Liver (tissue), 9 donors: ENCODE results near the gene PRELID1. TPM values are rescaled to one million over a fixed set of nuclear protein-coding genes. Genes with fewer than 3 reads are reported as not detected.

Source experiments
- DNase-seq: peaks from one replicate; pipeline ENCODE4 v3.0.0-alpha.2; 2017; ENCODE audit warnings: low spot score
- H3K27ac ChIP-seq, 2 donors: one replicate each; pipeline ENCODE4 v1.7.0; 2013; ENCODE audit warnings: inconsistent platforms in 2 of 2, low read length in 2 of 2, control low read depth in 1 of 2, low read depth in 1 of 2, mild to moderate bottlenecking in 1 of 2
- H3K27me3 ChIP-seq, 4 donors: one replicate each; pipeline versions ENCODE4 v1.6.1 to v1.7.0; 2013; ENCODE audit warnings: low read length in 3 of 4, inconsistent platforms in 1 of 4, mild to moderate bottlenecking in 1 of 4, moderate library complexity in 1 of 4; ENCODE audit not compliant: control insufficient read depth in 4 of 4, insufficient read depth in 4 of 4
- H3K36me3 ChIP-seq, 4 donors: one replicate each; pipeline versions ENCODE4 v1.6.1 to v1.7.0; 2013; ENCODE audit warnings: low read length in 3 of 4, mild to moderate bottlenecking in 3 of 4, low read depth in 1 of 4, moderate library complexity in 1 of 4; ENCODE audit not compliant: control insufficient read depth in 4 of 4, insufficient read depth in 3 of 4
- H3K4me1 ChIP-seq, 4 donors: one replicate each; pipeline versions ENCODE4 v1.6.1 to v1.7.0; 2013; ENCODE audit warnings: low read length in 3 of 4, mild to moderate bottlenecking in 3 of 4, moderate library complexity in 1 of 4; ENCODE audit not compliant: control insufficient read depth in 4 of 4, insufficient read depth in 4 of 4
- H3K4me3 ChIP-seq, 3 donors: one replicate each; pipeline versions ENCODE4 v1.6.1 to v1.7.0; 2013; ENCODE audit warnings: low read length in 3 of 3, control low read depth in 1 of 3, low read depth in 1 of 3, mild to moderate bottlenecking in 1 of 3
- H3K9ac ChIP-seq, 2 donors: one replicate each; pipeline ENCODE4 v1.7.0; 2013; ENCODE audit warnings: low read length in 2 of 2, mild to moderate bottlenecking in 2 of 2, moderate library complexity in 2 of 2, control low read depth in 1 of 2, low read depth in 1 of 2
- H3K9me3 ChIP-seq, 4 donors: one replicate each; pipeline versions ENCODE4 v1.6.1 to v1.7.0; 2013; ENCODE audit warnings: low read length in 3 of 4; ENCODE audit not compliant: control insufficient read depth in 4 of 4
- EGR1 ChIP-seq, 2 donors: IDR thresholded peaks; 2 replicates each; pipeline ENCODE4 v1.6.1; 2016 to 2018; ENCODE audit warnings: antibody characterized with exemption in 2 of 2, low read depth in 2 of 2
- FOXA1 ChIP-seq: IDR thresholded peaks from 2 replicates; pipeline ENCODE4 v1.6.1; 2016; ENCODE audit warnings: antibody characterized with exemption
- FOXA2 ChIP-seq: IDR thresholded peaks from 2 replicates; pipeline ENCODE4 v1.6.1; 2016; ENCODE audit warnings: antibody characterized with exemption
- GABPA ChIP-seq, 2 donors: IDR thresholded peaks in 1 of 2; conservative IDR thresholded peaks in 1 of 2; 2 replicates each; pipeline ENCODE4 v1.6.1; 2016; ENCODE audit warnings: antibody characterized with exemption in 2 of 2, mild to moderate bottlenecking in 1 of 2, moderate library complexity in 1 of 2
- HNF4A ChIP-seq, 2 donors: conservative IDR thresholded peaks; 2 replicates each; pipeline ENCODE4 v1.6.1; 2016; ENCODE audit warnings: antibody characterized with exemption in 2 of 2, mild to moderate bottlenecking in 2 of 2
- HNF4G ChIP-seq: IDR thresholded peaks from 2 replicates; pipeline ENCODE4 v1.6.1; 2016; ENCODE audit warnings: antibody characterized with exemption
- JUND ChIP-seq, 2 donors: IDR thresholded peaks; 2 replicates each; pipeline ENCODE4 v1.6.1; 2016; ENCODE audit warnings: antibody characterized with exemption in 2 of 2
- NR2F2 ChIP-seq: IDR thresholded peaks from 2 replicates; pipeline ENCODE4 v1.6.1; 2016; ENCODE audit warnings: antibody characterized with exemption
- RAD21 ChIP-seq, 2 donors: IDR thresholded peaks; 2 replicates each; pipeline ENCODE4 v1.6.1; 2016; ENCODE audit warnings: antibody characterized with exemption in 2 of 2, mild to moderate bottlenecking in 2 of 2
- RXRA ChIP-seq, 2 donors: IDR thresholded peaks; 2 replicates each; pipeline ENCODE4 v1.6.1; 2017 to 2018; ENCODE audit warnings: antibody characterized with exemption in 2 of 2, mild to moderate bottlenecking in 1 of 2
- SP1 ChIP-seq: IDR thresholded peaks from 2 replicates; pipeline ENCODE4 v1.6.1; 2018; ENCODE audit warnings: antibody characterized with exemption, mild to moderate bottlenecking
- TAF1 ChIP-seq: conservative IDR thresholded peaks from 2 replicates; pipeline ENCODE4 v1.6.1; 2016; ENCODE audit warnings: antibody characterized with exemption, mild to moderate bottlenecking
- YY1 ChIP-seq: IDR thresholded peaks from 2 replicates; pipeline ENCODE4 v1.6.1; 2016; ENCODE audit warnings: antibody characterized with exemption, mild to moderate bottlenecking
- WGBS: extraction: QIAGEN DNeasy Blood & Tissue Kit; methylation state at CpG from one replicate; pipeline ENCODE4 v1.1.7; 2013; 5-methylcytosine and 5-hydroxymethylcytosine counted together
- polyA plus RNA-seq, 2 donors: library from polyadenylated mRNA; stranded (reverse) in 1 of 2; unstranded in 1 of 2; fragments of 200-250 nt in 1 of 2; fragments of >200 nt in 1 of 2; fragmentation: Nextera tagmentation in 1 of 2; extraction: Ambion mirVana in 1 of 2; gene quantifications; one replicate each; pipeline versions ENCODE4 v1.2.1 to v1.2.3, GENCODE V29; 2013 to 2015
- total RNA-seq, 2 donors: library from RNA; depleted of rRNA; stranded (reverse); fragments of >200 nt; gene quantifications; one replicate each; pipeline ENCODE4 v1.2.3, GENCODE V29; 2014
- TF ChIP-seq, protein P1 (sequence below): IDR thresholded peaks from 2 replicates; pipeline ENCODE4 v1.6.1; 2016; ENCODE audit warnings: antibody characterized with exemption, mild to moderate bottlenecking
- TF ChIP-seq, protein P2 (sequence below): IDR thresholded peaks from 2 replicates; pipeline ENCODE4 v1.6.1; 2016; ENCODE audit warnings: antibody characterized with exemption
- TF ChIP-seq, protein P3 (sequence below): IDR thresholded peaks from 2 replicates; pipeline ENCODE4 v1.6.1; 2016; ENCODE audit warnings: antibody characterized with exemption
- TF ChIP-seq, protein P4 (sequence below): IDR thresholded peaks from 2 replicates; pipeline ENCODE4 v1.6.1; 2016; ENCODE audit warnings: antibody characterized with exemption
- donor health status: healthy.
- donor health status: healthy.
- donor health status: healthy.
- donor health status: healthy.
- donor health status: healthy.

PRELID1 gene
- total and polyA plus RNA-seq, 4 donors, result 47.9 to 200 (median 85.3) TPM

DNA sequence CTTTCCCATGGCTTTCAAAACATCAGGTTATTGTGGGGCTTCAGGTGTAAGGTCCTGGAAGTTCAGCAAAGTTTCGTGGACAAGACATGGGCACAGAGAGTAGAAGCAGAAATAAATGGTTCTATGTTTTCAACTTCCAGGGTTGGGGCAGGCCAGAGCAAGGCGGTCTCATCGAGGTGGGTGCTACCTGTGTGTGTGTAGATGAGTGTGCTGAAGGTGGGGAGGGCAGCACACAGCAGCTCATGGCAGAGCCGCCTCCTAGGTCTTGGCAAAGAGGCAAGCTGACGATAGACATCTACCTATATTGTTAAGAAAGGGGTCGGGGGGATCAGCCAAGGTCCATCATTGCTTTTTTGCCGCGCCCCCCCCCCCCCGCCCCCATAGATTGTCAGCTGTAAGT is 3.9 kb upstream of the PRELID1 start:
- 79% methylated on average over 9 of the region's 9 CpGs for WGBS
- peaks cover 2 to 16% (median 12%) of the 10 kb centered on the region in 4 donors for H3K36me3 ChIP-seq
- H3K4me1 ChIP-seq, result peaks cover 10 to 31% (median 24%) of the 10 kb centered on the region in 4 donors
- no peaks in the 10 kb centered on the region for H3K9me3 ChIP-seq
- H3K4me3 ChIP-seq, result no peak overlapping the region
- H3K27ac ChIP-seq, result peak overlapping the region in 1 of 2 donors; percentile 26
- TF ChIP-seq, protein P1, sequence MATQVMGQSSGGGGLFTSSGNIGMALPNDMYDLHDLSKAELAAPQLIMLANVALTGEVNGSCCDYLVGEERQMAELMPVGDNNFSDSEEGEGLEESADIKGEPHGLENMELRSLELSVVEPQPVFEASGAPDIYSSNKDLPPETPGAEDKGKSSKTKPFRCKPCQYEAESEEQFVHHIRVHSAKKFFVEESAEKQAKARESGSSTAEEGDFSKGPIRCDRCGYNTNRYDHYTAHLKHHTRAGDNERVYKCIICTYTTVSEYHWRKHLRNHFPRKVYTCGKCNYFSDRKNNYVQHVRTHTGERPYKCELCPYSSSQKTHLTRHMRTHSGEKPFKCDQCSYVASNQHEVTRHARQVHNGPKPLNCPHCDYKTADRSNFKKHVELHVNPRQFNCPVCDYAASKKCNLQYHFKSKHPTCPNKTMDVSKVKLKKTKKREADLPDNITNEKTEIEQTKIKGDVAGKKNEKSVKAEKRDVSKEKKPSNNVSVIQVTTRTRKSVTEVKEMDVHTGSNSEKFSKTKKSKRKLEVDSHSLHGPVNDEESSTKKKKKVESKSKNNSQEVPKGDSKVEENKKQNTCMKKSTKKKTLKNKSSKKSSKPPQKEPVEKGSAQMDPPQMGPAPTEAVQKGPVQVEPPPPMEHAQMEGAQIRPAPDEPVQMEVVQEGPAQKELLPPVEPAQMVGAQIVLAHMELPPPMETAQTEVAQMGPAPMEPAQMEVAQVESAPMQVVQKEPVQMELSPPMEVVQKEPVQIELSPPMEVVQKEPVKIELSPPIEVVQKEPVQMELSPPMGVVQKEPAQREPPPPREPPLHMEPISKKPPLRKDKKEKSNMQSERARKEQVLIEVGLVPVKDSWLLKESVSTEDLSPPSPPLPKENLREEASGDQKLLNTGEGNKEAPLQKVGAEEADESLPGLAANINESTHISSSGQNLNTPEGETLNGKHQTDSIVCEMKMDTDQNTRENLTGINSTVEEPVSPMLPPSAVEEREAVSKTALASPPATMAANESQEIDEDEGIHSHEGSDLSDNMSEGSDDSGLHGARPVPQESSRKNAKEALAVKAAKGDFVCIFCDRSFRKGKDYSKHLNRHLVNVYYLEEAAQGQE, result no peak
- TF ChIP-seq RAD21 (IDR thresholded peaks at IDR 0.05), result no peak
- no peak for TF ChIP-seq JUND (IDR thresholded peaks at IDR 0.05)
- no peak for TF ChIP-seq HNF4A (conservative IDR thresholded peaks at IDR 0.05)
- TF ChIP-seq, protein P2, sequence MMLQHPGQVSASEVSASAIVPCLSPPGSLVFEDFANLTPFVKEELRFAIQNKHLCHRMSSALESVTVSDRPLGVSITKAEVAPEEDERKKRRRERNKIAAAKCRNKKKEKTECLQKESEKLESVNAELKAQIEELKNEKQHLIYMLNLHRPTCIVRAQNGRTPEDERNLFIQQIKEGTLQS, result no peak
- TF ChIP-seq NR2F2, result no peak
- no peak for TF ChIP-seq GABPA (IDR thresholded peaks at IDR 0.05 in 1 of 2, conservative IDR thresholded peaks at IDR 0.05 in 1 of 2)
- TF ChIP-seq, protein P3, sequence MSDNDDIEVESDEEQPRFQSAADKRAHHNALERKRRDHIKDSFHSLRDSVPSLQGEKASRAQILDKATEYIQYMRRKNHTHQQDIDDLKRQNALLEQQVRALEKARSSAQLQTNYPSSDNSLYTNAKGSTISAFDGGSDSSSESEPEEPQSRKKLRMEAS, result no peak
- no peak for TF ChIP-seq TAF1
- TF ChIP-seq SP1, result no peak
- TF ChIP-seq, protein P4, sequence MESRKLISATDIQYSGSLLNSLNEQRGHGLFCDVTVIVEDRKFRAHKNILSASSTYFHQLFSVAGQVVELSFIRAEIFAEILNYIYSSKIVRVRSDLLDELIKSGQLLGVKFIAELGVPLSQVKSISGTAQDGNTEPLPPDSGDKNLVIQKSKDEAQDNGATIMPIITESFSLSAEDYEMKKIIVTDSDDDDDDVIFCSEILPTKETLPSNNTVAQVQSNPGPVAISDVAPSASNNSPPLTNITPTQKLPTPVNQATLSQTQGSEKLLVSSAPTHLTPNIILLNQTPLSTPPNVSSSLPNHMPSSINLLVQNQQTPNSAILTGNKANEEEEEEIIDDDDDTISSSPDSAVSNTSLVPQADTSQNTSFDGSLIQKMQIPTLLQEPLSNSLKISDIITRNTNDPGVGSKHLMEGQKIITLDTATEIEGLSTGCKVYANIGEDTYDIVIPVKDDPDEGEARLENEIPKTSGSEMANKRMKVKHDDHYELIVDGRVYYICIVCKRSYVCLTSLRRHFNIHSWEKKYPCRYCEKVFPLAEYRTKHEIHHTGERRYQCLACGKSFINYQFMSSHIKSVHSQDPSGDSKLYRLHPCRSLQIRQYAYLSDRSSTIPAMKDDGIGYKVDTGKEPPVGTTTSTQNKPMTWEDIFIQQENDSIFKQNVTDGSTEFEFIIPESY, result no peak
- TF ChIP-seq FOXA2, result no peak
- no peak for TF ChIP-seq FOXA1
- TF ChIP-seq EGR1 (IDR thresholded peaks at IDR 0.05; ENCODE audit: low read depth in 2 of 2), result no peak
- no peak for TF ChIP-seq RXRA (IDR thresholded peaks at IDR 0.05)
- no peak for TF ChIP-seq HNF4G
- H3K9ac ChIP-seq, result no peak overlapping the region
- DNase-seq, result no peak
- no peaks in the 10 kb centered on the region for H3K27me3 ChIP-seq

DNA sequence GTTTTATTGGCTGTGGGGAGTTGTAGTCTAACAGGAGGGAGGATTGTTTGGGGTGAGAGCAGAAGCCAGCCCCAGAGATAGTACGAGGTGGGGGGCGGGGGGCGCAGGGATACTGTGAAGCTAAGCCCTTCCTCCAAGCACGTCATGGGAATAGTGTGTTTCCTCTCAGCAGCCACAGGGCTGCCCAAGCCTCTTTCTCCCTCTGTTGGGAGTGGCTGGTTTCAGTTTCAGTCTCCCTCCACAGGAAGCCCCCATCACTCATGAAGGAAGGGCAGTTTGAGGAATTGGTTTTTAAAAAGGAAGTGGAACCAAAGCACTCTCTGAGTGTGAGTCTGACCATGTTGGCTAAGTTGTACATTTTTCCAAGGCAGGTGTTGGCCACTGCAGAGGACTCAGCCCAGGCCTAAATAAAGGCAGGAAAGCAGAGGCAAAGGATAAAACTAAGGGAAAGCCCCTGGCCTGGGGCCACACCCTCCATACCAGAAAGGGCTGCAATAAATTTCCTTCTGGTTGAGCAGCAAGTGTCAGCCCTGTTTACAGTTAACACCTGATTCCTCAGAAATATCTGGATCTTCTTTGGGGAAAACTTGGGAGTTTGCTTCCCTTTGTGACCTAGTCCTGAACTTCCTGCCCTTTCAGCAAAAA is 3.2 kb upstream of the PRELID1 start:
- Histone ChIP-seq H3K9me3 (no peaks in the 10 kb centered on the region), H3K9ac (no peak overlapping the region), H3K36me3 (peaks cover 0 to 10% (median 7%) of the 10 kb centered on the region in 4 donors), H3K4me1 (peaks cover 13 to 37% (median 29%) of the 10 kb centered on the region in 4 donors), H3K27ac (peak overlapping the region; percentile 84 to 89), H3K27me3 (no peaks in the 10 kb centered on the region), H3K4me3 (no peak overlapping the region)
- TF ChIP-seq SP1, result peak; percentile 35
- TF ChIP-seq EGR1 (IDR thresholded peaks at IDR 0.05; ENCODE audit: low read depth in 2 of 2), result no peak
- TF ChIP-seq, protein P3, result peak; percentile 58
- TF ChIP-seq, protein P1, result no peak
- TF ChIP-seq YY1, result peak; percentile 17
- TF ChIP-seq JUND (IDR thresholded peaks at IDR 0.05), result no peak
- TF ChIP-seq RAD21 (IDR thresholded peaks at IDR 0.05), result peak in 1 of 2 donors; percentile 11
- DNase-seq, result no peak
- 56% methylated on average over 4 of the region's 4 CpGs for WGBS
